Upper lobe of left lung (tissue), 4 donors: ENCODE data around the gene RAB11A.

ENCODE experiments used
- EP300 ChIP-seq, 4 donors: sonication (generic); formaldehyde crosslinking; IDR thresholded peaks; one replicate each; pipeline ENCODE4 v1.5.1; 2017; ENCODE audit warnings: antibody characterized with exemption in 4 of 4, control low read depth in 2 of 4
- POLR2AphosphoS5 ChIP-seq, 2 donors: sonication (generic); formaldehyde crosslinking; IDR thresholded peaks; one replicate each; pipeline ENCODE4 v1.5.1; 2017; ENCODE audit warnings: antibody characterized with exemption in 2 of 2
- TF ChIP-seq, protein P1 (sequence below), 6 experiments: fragments of 450-650 bp in 4 of 6; fragments of 200-600 bp in 2 of 6; sonication (generic) in 2 of 6; IDR thresholded peaks; one replicate each; pipeline ENCODE4 v1.5.1; 2016 to 2019; ENCODE audit warnings: antibody characterized with exemption in 6 of 6

DNA sequence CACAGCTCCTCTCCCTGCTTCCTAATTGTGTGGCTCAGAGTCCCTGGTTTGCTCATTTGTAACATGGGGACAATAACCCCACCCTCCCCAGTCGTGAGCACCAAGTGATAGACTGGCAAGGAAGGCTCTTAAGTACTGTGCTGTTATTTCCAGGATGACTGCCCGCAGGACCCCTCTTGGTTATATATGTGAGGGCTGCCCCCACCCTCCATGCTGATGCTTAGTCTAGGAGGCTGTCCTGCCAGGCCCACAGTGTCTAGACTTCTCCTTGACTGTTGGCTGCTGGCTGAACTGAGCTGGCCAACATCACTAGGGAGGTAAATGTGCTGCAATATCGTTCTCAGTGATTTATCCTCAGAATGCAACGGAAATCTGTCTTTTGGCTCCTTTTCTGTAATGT lies 45.1 kb downstream of the RAB11A start:
- TF ChIP-seq, protein P1, sequence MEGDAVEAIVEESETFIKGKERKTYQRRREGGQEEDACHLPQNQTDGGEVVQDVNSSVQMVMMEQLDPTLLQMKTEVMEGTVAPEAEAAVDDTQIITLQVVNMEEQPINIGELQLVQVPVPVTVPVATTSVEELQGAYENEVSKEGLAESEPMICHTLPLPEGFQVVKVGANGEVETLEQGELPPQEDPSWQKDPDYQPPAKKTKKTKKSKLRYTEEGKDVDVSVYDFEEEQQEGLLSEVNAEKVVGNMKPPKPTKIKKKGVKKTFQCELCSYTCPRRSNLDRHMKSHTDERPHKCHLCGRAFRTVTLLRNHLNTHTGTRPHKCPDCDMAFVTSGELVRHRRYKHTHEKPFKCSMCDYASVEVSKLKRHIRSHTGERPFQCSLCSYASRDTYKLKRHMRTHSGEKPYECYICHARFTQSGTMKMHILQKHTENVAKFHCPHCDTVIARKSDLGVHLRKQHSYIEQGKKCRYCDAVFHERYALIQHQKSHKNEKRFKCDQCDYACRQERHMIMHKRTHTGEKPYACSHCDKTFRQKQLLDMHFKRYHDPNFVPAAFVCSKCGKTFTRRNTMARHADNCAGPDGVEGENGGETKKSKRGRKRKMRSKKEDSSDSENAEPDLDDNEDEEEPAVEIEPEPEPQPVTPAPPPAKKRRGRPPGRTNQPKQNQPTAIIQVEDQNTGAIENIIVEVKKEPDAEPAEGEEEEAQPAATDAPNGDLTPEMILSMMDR (IDR thresholded peaks at IDR 0.05): no peak
- TF ChIP-seq POLR2AphosphoS5 (IDR thresholded peaks at IDR 0.05) (no peak), EP300 (IDR thresholded peaks at IDR 0.05) (no peak)
